ENCODE data around the gene DPP6.

DPP6 gene

GRCh38 chr7:154342971-154343633 is 290.9 kb downstream of the DPP6 start:
- no peak overlapping the region for H3K4me3 ChIP-seq (ENCODE audit: low read depth in 1 of 2, low read length in 1 of 2)
- no peak for TF ChIP-seq CTCF (IDR thresholded peaks at IDR 0.05)
- no peaks in the 10 kb centered on the region for H3K36me3 ChIP-seq
- H3K27me3 ChIP-seq, result no peaks in the 10 kb centered on the region
- H3K9me3 ChIP-seq, result no peaks in the 10 kb centered on the region
- H3K27ac ChIP-seq, result no peak overlapping the region
- no peaks in the 10 kb centered on the region for H3K4me1 ChIP-seq (ENCODE audit: control insufficient read depth in 1 of 2, insufficient read depth in 1 of 2, low read depth in 1 of 2, low read length in 1 of 2)

DNA sequence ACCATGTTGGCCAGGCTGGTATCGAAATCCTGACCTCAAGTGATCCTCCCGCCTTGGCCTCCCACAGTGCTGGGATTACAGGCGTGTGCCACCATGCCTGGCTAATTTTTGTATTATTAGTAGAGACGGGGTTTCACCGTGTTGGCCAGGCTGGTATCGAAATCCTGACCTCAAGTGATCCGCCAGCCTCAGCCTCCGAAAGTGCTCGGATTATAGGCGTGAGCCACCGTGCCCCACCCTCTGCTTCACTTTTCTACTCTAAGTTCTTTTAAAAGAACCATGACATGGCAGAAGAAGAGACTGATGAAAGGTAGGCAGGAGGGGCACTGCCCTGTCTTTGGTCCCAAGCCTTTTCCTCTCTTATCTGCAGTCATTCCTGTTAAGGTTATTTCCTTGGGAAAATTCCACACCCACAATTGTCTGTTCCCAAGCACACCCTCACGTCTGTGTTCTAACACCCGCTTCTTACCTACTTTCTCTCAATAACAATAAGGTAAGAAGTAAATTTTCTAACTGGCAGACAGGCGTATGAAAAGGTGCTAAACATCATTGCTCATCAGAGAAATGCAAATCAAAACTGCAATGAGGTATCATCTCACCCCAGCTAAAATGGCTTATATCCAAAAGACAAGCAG is 291.7 kb downstream of the DPP6 start:
- no peak overlapping the region for H3K27ac ChIP-seq
- H3K9me3 ChIP-seq, result no peaks in the 10 kb centered on the region
- H3K36me3 ChIP-seq, result no peaks in the 10 kb centered on the region
- no peaks in the 10 kb centered on the region for H3K4me1 ChIP-seq (ENCODE audit: control insufficient read depth in 1 of 2, insufficient read depth in 1 of 2, low read depth in 1 of 2, low read length in 1 of 2)
- H3K4me3 ChIP-seq (ENCODE audit: low read depth in 1 of 2, low read length in 1 of 2), result no peak overlapping the region
- H3K27me3 ChIP-seq, result no peaks in the 10 kb centered on the region
- TF ChIP-seq CTCF (IDR thresholded peaks at IDR 0.05), result no peak

DNA sequence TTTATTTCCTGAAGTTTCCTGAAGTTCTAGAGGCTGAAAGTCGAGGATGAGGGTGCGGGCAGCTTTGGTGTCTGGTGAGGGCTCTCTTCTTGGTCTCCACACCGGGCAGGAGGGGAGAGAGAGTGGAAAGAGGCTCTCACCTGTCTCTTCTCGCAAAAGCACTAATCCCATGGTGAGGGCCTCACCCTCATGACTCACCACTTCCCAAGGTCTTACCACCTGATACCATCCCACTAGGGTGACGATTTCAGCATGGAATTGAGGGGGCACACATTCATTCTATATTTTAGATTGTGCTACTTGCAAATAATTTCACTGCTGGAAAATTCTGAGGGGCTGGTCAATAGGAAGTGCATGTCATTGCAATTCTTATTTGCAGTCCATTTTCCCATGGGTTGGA is 292.9 kb downstream of the DPP6 start:
- H3K4me3 ChIP-seq (ENCODE audit: low read depth in 1 of 2, low read length in 1 of 2), result no peak overlapping the region
- H3K36me3 ChIP-seq, result no peaks in the 10 kb centered on the region
- no peaks in the 10 kb centered on the region for H3K27me3 ChIP-seq
- H3K27ac ChIP-seq, result no peak overlapping the region
- TF ChIP-seq CTCF (IDR thresholded peaks at IDR 0.05), result no peak
- H3K4me1 ChIP-seq (ENCODE audit: control insufficient read depth in 1 of 2, insufficient read depth in 1 of 2, low read depth in 1 of 2, low read length in 1 of 2), result no peaks in the 10 kb centered on the region
- no peaks in the 10 kb centered on the region for H3K9me3 ChIP-seq

GRCh38 chr7:154347700-154348266 is 295.6 kb downstream of the DPP6 start:
- H3K27me3 ChIP-seq, result no peaks in the 10 kb centered on the region
- H3K4me1 ChIP-seq (ENCODE audit: control insufficient read depth in 1 of 2, insufficient read depth in 1 of 2, low read depth in 1 of 2, low read length in 1 of 2), result no peaks in the 10 kb centered on the region
- no peaks in the 10 kb centered on the region for H3K9me3 ChIP-seq
- no peak for TF ChIP-seq CTCF (IDR thresholded peaks at IDR 0.05)
- H3K4me3 ChIP-seq (ENCODE audit: low read depth in 1 of 2, low read length in 1 of 2), result no peak overlapping the region
- no peak overlapping the region for H3K27ac ChIP-seq
- no peaks in the 10 kb centered on the region for H3K36me3 ChIP-seq

DNA sequence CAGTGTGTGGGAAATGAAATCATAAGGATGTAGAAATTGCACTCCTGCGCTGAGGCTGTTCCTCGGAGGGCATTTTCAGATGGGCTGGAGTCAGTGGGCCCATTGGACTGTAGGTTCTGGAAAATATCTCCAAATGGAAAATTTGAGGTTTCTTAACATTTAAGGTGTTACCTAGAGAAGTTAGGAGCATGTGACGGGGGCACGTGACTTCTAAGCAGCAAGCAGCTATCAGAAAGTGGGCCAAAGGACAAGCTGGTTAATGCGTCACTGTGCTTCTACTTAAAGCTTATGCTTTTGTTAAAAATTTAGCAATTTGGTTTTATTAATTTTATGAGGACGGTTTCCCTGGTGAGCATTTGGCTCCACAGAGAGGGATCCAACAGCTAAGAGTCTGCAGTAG is 298.7 kb downstream of the DPP6 start:
- Histone ChIP-seq H3K27ac (no peak overlapping the region), H3K4me1 (ENCODE audit: control insufficient read depth in 1 of 2, insufficient read depth in 1 of 2, low read depth in 1 of 2, low read length in 1 of 2) (no peaks in the 10 kb centered on the region), H3K4me3 (ENCODE audit: low read depth in 1 of 2, low read length in 1 of 2) (no peak overlapping the region), H3K27me3 (no peaks in the 10 kb centered on the region), H3K9me3 (no peaks in the 10 kb centered on the region), H3K36me3 (no peaks in the 10 kb centered on the region)
- TF ChIP-seq CTCF (IDR thresholded peaks at IDR 0.05), result no peak

Measured in neutrophil (primary cell).